Gastroesophageal sphincter (tissue), 4 donors: ENCODE measurements around the gene NLRX1. TPM values are rescaled to one million over a fixed set of nuclear protein-coding genes. Genes with fewer than 3 reads are reported as not detected.

ENCODE experiments used
- ATAC-seq: fragments of 150-250 bp; one replicate; pipeline ENCODE4 v1.9.1; 2016; ENCODE audit warnings: mild to moderate bottlenecking, moderate library complexity
- H3K27ac ChIP-seq, 4 donors: fragments of 200-600 bp; sonication (generic) in 3 of 4; 1 replicate in 3 of 4; 2 replicates in 1 of 4; pipeline ENCODE4 v1.5.1; 2016 to 2019
- H3K27me3 ChIP-seq: fragments of 200-600 bp; sonication (generic); one replicate; pipeline ENCODE4 v1.5.1; 2019
- H3K36me3 ChIP-seq, 2 donors: fragments of 200-600 bp; sonication (generic); one replicate each; pipeline ENCODE4 v1.5.1; 2019; ENCODE audit warnings: control low read depth in 1 of 2
- H3K4me1 ChIP-seq, 3 donors: fragments of 200-600 bp; sonication (generic); 1 replicate in 2 of 3; 2 replicates in 1 of 3; pipeline ENCODE4 v1.5.1; 2016 to 2019; ENCODE audit warnings: control low read depth in 2 of 3
- H3K4me3 ChIP-seq, 2 donors: fragments of 200-600 bp; sonication (generic); one replicate each; pipeline ENCODE4 v1.5.1; 2019; ENCODE audit warnings: mild to moderate bottlenecking in 1 of 2, moderate library complexity in 1 of 2
- H3K9me3 ChIP-seq, 3 donors: fragments of 200-600 bp; sonication (generic); one replicate each; pipeline ENCODE4 v1.5.1; 2017 to 2019; ENCODE audit warnings: control low read depth in 2 of 3
- EP300 ChIP-seq: sonication (generic); formaldehyde crosslinking; IDR thresholded peaks from one replicate; pipeline ENCODE4 v1.6.1; 2017; ENCODE audit warnings: antibody characterized with exemption, mild to moderate bottlenecking
- POLR2A ChIP-seq, 2 donors: fragments of 450-650 bp; IDR thresholded peaks; one replicate each; pipeline ENCODE4 v1.6.1; 2017; ENCODE audit warnings: antibody characterized with exemption in 2 of 2, mild to moderate bottlenecking in 2 of 2, moderate library complexity in 1 of 2
- POLR2AphosphoS5 ChIP-seq: sonication (generic); formaldehyde crosslinking; IDR thresholded peaks from one replicate; pipeline ENCODE4 v1.6.1; 2017; ENCODE audit warnings: antibody characterized with exemption
- WGBS, 2 donors: methylation state at CpG; one replicate each; pipeline ENCODE4 v1.1.5; 2018; ENCODE audit warnings: low coverage in 1 of 2; 5-methylcytosine and 5-hydroxymethylcytosine counted together
- total RNA-seq, 4 donors: library from RNA; depleted of rRNA; stranded (reverse); fragments of >200 nt; gene quantifications; one replicate each; pipeline ENCODE4 v1.1.0, GENCODE V29; 2016
- TF ChIP-seq, protein P1 (sequence below), 4 experiments: fragments of 200-600 bp in 2 of 4; fragments of 450-650 bp in 2 of 4; sonication (generic) in 1 of 4; IDR thresholded peaks; one replicate each; pipeline ENCODE4 v1.5.1; 2017 to 2019; ENCODE audit warnings: antibody characterized with exemption in 4 of 4, mild to moderate bottlenecking in 2 of 4, moderate library complexity in 2 of 4

NLRX1 gene, protein sequence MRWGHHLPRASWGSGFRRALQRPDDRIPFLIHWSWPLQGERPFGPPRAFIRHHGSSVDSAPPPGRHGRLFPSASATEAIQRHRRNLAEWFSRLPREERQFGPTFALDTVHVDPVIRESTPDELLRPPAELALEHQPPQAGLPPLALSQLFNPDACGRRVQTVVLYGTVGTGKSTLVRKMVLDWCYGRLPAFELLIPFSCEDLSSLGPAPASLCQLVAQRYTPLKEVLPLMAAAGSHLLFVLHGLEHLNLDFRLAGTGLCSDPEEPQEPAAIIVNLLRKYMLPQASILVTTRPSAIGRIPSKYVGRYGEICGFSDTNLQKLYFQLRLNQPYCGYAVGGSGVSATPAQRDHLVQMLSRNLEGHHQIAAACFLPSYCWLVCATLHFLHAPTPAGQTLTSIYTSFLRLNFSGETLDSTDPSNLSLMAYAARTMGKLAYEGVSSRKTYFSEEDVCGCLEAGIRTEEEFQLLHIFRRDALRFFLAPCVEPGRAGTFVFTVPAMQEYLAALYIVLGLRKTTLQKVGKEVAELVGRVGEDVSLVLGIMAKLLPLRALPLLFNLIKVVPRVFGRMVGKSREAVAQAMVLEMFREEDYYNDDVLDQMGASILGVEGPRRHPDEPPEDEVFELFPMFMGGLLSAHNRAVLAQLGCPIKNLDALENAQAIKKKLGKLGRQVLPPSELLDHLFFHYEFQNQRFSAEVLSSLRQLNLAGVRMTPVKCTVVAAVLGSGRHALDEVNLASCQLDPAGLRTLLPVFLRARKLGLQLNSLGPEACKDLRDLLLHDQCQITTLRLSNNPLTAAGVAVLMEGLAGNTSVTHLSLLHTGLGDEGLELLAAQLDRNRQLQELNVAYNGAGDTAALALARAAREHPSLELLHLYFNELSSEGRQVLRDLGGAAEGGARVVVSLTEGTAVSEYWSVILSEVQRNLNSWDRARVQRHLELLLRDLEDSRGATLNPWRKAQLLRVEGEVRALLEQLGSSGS
- 10 to 100 TPM; 12.1 to 41.4 (median 17.7) TPM for total RNA-seq

DNA sequence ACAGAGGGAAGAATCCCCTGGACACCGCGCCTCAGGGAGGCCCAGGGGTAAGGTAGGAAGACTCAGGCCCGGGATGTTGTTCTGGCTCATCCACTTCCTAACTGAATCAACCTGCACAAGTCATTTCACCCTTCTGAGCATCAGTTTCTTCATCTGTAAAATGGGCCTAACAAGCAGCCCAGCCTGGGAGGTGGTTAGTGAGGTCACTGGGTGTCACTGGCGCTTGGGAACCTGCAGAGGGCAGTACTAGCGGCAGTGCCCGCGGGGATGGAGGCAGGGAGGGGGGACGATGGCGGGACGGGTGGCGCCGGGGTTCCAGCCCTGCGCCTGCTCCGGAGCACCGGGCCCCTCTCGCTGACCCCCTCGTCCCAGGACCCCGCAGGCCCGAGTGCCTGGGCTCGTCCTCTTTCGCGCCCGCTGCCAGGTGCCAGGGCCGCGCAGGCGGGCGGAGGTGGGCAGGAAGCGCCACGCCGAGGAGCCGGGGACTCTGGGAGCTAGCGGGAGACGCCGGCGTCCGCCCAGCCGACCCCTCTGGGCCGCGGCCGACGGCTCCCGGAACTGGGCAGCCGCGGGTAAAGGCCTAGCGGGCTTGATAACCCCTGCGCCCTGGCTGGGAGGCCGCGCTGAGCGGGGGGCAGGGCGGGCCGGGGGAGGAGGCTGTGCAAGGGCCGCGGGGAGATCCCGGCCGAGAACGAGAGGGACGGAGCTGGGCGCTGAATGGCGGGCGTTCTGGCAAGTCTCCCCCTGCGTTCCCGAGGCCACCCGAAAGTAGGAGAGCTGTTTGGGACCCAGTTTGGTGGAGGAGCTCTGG lies at the start of gene NLRX1:
TSS of gene NLRX1 (plus strand) at position 255 of the 811 bp plus-strand sequence. CDS start 2,679 bp downstream, outside the sequence.
- Histone ChIP-seq H3K27me3 (no peaks in the 10 kb centered on the region), H3K4me1 (peaks cover 0 to 19% (median 4%) of the 10 kb centered on the region in 3 donors), H3K9me3 (no peaks in the 10 kb centered on the region), H3K36me3 (peaks cover 0 to 21% of the 10 kb centered on the region in 2 donors), H3K27ac (peak within 1 kb of the TSS; percentile 88 to 98 (median 97)), H3K4me3 (peak within 1 kb of the TSS; percentile 70 to 93)
- WGBS, 2 donors = 0 to 20% methylated on average over 1 to 2 of the region's 63 CpGs
- ATAC-seq = peak; percentile 95
- TF ChIP-seq EP300 (no peak), POLR2A (IDR thresholded peaks at IDR 0.05) (peak; percentile 81 to 84), POLR2AphosphoS5 (peak; percentile 89)
- TF ChIP-seq, protein P1, sequence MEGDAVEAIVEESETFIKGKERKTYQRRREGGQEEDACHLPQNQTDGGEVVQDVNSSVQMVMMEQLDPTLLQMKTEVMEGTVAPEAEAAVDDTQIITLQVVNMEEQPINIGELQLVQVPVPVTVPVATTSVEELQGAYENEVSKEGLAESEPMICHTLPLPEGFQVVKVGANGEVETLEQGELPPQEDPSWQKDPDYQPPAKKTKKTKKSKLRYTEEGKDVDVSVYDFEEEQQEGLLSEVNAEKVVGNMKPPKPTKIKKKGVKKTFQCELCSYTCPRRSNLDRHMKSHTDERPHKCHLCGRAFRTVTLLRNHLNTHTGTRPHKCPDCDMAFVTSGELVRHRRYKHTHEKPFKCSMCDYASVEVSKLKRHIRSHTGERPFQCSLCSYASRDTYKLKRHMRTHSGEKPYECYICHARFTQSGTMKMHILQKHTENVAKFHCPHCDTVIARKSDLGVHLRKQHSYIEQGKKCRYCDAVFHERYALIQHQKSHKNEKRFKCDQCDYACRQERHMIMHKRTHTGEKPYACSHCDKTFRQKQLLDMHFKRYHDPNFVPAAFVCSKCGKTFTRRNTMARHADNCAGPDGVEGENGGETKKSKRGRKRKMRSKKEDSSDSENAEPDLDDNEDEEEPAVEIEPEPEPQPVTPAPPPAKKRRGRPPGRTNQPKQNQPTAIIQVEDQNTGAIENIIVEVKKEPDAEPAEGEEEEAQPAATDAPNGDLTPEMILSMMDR (IDR thresholded peaks at IDR 0.05) = peak in 3 of 4 experiments; percentile 86 to 95 (median 90)

DNA sequence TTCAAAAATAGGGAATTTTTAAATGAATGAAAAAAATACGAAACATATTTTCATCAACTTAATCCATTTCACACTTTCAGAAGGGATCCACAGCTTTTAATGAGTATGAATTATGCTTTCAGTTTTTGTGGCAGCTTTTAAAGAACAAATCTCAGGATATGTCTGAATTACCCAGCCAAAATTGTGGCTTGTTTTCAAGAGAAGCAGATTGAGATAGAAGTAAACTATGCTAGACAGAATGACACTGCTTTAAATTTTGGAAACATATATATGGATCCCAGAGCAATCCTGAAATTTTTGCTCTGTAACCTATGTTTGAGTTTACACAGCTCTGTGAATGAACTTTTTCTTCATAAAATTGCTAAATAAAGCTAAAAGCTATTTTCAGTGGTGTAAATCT lies 49.6 kb upstream of the NLRX1 start:
- H3K4me3 ChIP-seq = no peak overlapping the region
- no peak for ATAC-seq
- TF ChIP-seq, protein P1 (IDR thresholded peaks at IDR 0.05) = no peak
- TF ChIP-seq POLR2A (IDR thresholded peaks at IDR 0.05) = no peak
- no peak for TF ChIP-seq POLR2AphosphoS5
- TF ChIP-seq EP300 = no peak
- peaks cover 0 to 35% of the 10 kb centered on the region in 2 donors for H3K36me3 ChIP-seq
- no peak overlapping the region for H3K27ac ChIP-seq
- H3K27me3 ChIP-seq = no peaks in the 10 kb centered on the region
- WGBS, 2 donors = 87 to 100% methylated on average over 1 of the region's 1 CpG
- H3K9me3 ChIP-seq = no peaks in the 10 kb centered on the region
- peaks cover 2 to 24% (median 6%) of the 10 kb centered on the region in 3 donors for H3K4me1 ChIP-seq

DNA sequence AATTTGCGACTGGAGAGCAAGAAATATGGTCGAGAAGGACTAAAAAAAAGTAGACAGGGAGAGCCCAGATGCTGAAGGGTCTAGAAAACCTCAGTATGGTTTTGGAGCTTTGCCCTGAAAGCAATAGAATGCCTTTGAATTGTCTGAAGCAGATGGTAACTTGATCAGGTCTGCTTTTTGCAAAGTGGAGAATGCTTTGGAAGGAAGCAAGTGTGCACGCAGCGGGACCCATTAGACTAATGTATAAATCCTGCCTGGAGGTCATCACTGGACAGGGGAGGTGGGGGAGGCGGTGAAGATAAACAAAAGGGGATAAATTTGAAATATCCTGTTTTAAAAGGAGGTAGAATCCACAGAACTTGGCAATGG lies 47.9 kb upstream of the NLRX1 start:
- H3K36me3 ChIP-seq = peaks cover 0 to 35% of the 10 kb centered on the region in 2 donors
- no peak for ATAC-seq
- TF ChIP-seq POLR2AphosphoS5 (no peak), EP300 (no peak), POLR2A (IDR thresholded peaks at IDR 0.05) (no peak)
- TF ChIP-seq, protein P1 (IDR thresholded peaks at IDR 0.05) = no peak
- H3K9me3 ChIP-seq = no peaks in the 10 kb centered on the region
- peak overlapping the region in 3 of 4 donors; percentile 86 to 91 (median 87) for H3K27ac ChIP-seq
- H3K4me1 ChIP-seq = peaks cover 2 to 33% (median 6%) of the 10 kb centered on the region in 3 donors
- 7 to 11% methylated on average over 4 to 5 of the region's 5 CpGs for WGBS, 2 donors
- no peaks in the 10 kb centered on the region for H3K27me3 ChIP-seq
- peak overlapping the region; percentile 24 to 78 for H3K4me3 ChIP-seq

DNA sequence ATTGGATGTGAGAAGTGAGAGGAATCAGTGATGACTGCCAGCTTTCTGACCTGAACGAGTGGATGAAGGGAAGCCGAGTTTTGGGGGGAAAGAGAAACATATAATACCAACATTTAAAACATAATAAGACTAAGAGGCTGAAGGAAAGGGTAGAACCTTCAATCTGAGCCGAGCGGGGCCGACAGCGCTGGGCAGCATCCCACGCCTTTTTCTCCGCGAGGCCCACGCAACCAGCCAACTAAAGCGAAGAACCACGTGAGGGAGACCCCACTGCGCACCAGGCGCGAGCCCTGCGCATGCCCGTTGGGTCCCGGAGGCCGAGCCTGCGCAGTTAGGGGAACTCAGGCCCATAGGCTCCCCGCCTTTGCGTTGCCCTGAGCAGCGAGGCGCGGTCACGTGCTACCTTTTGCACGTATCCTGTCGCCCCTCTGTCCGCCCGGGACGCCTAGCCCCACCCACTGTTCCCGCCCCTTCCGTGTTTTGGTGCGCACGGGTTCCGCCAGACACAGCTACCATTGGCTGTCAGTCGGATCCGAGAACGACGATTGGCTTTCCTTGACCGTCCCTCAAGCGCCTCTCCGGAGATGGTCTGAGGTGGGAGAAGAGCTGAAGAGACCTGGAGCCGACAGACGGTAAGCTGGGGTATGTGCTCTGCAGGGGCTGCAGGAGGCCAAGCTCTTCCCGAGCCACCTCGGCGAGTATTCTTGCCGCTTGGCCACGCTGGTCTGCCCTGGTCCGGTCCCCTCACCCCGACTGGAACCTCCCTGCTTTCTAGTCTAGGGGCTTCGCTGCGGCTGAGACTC lies 47.3 kb upstream of the NLRX1 start, which contains the start of gene HINFP:
TSS of gene HINFP (plus strand) at position 573 of the 803 bp plus-strand sequence. CDS start 5,365 bp downstream, outside the sequence.
- H3K9me3 ChIP-seq = no peaks in the 10 kb centered on the region
- H3K27me3 ChIP-seq = no peaks in the 10 kb centered on the region
- peak; percentile 64 to 79 for TF ChIP-seq POLR2A (IDR thresholded peaks at IDR 0.05)
- TF ChIP-seq EP300 = no peak
- TF ChIP-seq POLR2AphosphoS5 = peak; percentile 86
- H3K4me1 ChIP-seq = peaks cover 2 to 39% (median 6%) of the 10 kb centered on the region in 3 donors
- peak within 1 kb of the TSS; percentile 43 to 78 for H3K4me3 ChIP-seq
- 0% methylated on average over 1 to 5 of the region's 54 CpGs for whole genome bisulfite sequencing, 2 donors
- peak within 1 kb of the TSS; percentile 2 to 91 (median 86) for H3K27ac ChIP-seq
- H3K36me3 ChIP-seq = peaks cover 0 to 32% of the 10 kb centered on the region in 2 donors
- ATAC-seq = peak; percentile 99
